ENCODE results near the gene SPO11.

Gene SPO11

DNA sequence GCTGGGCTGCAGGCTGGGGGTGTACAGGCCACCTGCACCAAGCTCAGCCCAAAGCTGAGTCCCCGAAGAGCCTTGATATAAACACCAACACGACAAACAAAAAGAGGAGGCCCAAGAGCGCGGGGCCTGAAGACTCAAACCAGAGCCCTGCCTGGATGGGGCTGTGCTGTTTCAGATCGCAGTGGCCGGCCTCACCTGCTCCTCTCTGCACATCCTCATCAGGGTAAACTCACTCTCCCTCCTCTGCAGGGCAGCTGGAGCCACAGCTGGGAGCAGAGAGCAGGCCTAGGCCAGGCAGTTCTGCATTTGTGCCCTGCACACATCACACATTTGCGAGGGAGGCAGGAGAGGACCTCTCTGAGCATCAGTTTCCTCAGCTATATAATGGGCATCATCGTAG lies 57.9 kb downstream of the SPO11 start:
- H3K27ac ChIP-seq = no peak overlapping the region
- peaks cover 2% of the 10 kb centered on the region for H3K36me3 ChIP-seq
- H3K27me3 ChIP-seq = no peaks in the 10 kb centered on the region
- peaks cover 44 to 45% of the 10 kb centered on the region in 2 experiments for H3K4me1 ChIP-seq (ENCODE audit: control insufficient read depth in 1 of 2, insufficient read depth in 1 of 2, low read depth in 1 of 2, low read length in 1 of 2)
- TF ChIP-seq, protein P1, sequence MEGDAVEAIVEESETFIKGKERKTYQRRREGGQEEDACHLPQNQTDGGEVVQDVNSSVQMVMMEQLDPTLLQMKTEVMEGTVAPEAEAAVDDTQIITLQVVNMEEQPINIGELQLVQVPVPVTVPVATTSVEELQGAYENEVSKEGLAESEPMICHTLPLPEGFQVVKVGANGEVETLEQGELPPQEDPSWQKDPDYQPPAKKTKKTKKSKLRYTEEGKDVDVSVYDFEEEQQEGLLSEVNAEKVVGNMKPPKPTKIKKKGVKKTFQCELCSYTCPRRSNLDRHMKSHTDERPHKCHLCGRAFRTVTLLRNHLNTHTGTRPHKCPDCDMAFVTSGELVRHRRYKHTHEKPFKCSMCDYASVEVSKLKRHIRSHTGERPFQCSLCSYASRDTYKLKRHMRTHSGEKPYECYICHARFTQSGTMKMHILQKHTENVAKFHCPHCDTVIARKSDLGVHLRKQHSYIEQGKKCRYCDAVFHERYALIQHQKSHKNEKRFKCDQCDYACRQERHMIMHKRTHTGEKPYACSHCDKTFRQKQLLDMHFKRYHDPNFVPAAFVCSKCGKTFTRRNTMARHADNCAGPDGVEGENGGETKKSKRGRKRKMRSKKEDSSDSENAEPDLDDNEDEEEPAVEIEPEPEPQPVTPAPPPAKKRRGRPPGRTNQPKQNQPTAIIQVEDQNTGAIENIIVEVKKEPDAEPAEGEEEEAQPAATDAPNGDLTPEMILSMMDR (IDR thresholded peaks at IDR 0.05) = no peak
- H3K4me3 ChIP-seq (ENCODE audit: low read depth in 1 of 2, low read length in 1 of 2) = no peak overlapping the region
- no peaks in the 10 kb centered on the region for H3K9me3 ChIP-seq

DNA sequence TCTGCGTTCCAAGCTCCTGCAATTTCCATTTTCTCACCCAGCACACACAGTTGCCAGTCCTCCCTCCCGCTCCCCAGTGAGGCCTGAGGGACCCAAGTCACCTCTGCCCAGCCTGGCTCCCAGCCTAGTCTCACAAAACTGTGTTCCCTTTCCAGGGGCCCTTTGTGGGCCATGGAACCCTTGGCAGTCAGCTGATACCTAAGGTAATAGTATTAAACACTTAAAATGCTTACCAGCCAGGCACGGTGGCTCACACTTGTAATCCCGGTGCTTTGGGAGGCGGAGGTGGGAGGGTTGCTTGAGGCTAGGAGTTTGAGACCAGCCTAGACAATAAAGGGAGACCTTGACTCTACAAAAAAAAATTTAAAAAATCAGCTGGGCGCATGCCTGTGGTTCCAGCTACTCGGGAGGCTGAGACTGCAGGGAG lies 58.4 kb downstream of the SPO11 start:
- Histone ChIP-seq H3K4me3 (ENCODE audit: low read depth in 1 of 2, low read length in 1 of 2) (no peak overlapping the region), H3K27ac (no peak overlapping the region), H3K36me3 (peaks cover 5% of the 10 kb centered on the region), H3K9me3 (no peaks in the 10 kb centered on the region), H3K27me3 (no peaks in the 10 kb centered on the region), H3K4me1 (ENCODE audit: control insufficient read depth in 1 of 2, insufficient read depth in 1 of 2, low read depth in 1 of 2, low read length in 1 of 2) (peaks cover 49 to 50% of the 10 kb centered on the region in 2 experiments)
- TF ChIP-seq, protein P1 (IDR thresholded peaks at IDR 0.05) = no peak

DNA sequence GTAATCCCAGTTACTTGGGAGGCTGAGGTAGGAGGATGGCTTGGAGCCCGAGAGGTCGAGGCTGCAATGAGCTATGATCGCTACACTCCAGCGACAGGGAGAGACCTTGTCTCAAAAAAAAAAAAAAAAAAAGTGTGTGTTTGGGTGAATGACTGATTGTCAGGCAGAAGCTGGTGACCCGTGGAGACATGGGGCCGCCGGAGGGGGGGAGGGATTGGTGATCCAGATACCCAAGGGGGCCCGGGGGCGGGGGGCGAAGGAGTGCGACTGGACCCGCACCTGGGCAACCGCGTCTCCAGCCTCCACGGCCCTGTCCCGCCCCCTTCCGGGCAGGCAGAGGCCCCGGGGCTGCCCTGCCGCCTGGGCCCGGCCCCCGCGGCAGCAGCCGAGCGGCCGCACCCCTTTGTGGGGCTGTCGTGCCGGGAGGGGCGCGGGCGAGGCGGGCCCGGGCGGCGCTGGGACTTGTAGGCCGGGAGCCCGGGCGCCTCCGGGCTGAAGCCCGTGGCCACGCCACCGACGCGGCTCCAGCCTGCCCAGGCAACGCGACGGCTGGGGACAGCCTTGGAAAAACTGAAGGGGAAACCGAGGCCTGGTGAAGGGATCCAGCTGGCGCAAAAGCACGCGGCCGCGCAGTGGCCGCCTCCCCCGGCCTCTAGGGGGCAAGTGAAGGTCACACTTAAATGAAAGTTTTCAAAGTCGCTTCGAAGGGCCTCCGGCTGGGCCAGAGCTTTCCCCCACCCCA lies 59.5 kb downstream of the SPO11 start:
- H3K4me3 ChIP-seq (ENCODE audit: low read depth in 1 of 2, low read length in 1 of 2) = peak overlapping the region; percentile 61 to 68
- H3K4me1 ChIP-seq (ENCODE audit: control insufficient read depth in 1 of 2, insufficient read depth in 1 of 2, low read depth in 1 of 2, low read length in 1 of 2) = peaks cover 61 to 62% of the 10 kb centered on the region in 2 experiments
- peaks cover 16% of the 10 kb centered on the region for H3K36me3 ChIP-seq
- H3K27me3 ChIP-seq = no peaks in the 10 kb centered on the region
- TF ChIP-seq, protein P1 (IDR thresholded peaks at IDR 0.05) = peak; percentile 58
- H3K9me3 ChIP-seq = no peaks in the 10 kb centered on the region
- H3K27ac ChIP-seq = peak overlapping the region; percentile 52

DNA sequence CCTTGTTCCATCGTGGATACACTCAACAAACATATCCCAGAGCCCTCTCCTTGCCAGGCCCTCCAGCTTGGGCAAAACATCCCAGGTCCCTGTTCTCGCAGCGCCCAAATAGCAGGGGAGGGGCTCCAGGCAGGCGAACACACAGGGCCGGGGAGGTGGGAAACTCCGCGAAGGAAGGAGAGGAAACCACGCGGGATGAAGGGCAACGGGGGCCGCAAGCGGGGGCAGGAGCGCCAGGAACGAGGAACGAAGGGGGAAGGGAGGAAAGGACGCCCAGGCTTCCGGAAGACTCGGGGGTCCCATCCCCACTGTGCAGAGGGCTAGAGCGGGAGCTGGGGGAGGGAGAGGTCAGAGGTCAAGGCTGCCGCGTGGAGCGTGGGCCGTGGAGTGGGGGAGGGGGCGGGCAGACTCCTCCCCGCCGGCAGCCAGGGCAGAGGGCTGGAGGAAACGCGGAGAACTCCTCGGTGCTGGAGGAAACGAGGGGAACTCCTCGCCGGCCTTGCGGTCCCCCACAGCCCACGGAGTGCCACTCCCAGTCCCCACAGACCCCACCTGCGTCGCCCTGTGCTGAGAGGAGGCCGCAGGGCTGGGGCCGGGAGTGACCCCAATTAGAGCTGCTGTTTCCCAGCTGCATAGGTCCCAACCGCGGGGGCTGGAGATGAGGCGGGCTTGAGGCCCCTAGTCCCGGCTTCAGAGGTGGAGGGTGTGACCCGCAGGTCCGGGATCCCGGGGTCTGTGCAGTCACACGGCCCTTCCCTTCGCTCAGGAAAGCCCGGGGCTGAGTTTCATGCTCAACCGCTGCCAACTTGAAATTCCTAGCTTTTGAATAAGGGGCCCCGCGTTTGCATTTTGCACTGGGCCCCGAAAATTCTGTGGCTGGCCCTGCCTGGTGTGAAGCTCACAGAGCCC lies 60.3 kb downstream of the SPO11 start:
- peak overlapping the region; percentile 61 to 68 for H3K4me3 ChIP-seq (ENCODE audit: low read depth in 1 of 2, low read length in 1 of 2)
- H3K27ac ChIP-seq = peak overlapping the region; percentile 52
- no peaks in the 10 kb centered on the region for H3K9me3 ChIP-seq
- H3K4me1 ChIP-seq (ENCODE audit: control insufficient read depth in 1 of 2, insufficient read depth in 1 of 2, low read depth in 1 of 2, low read length in 1 of 2) = peaks cover 61 to 63% of the 10 kb centered on the region in 2 experiments
- TF ChIP-seq, protein P1 (IDR thresholded peaks at IDR 0.05) = no peak
- H3K36me3 ChIP-seq = peaks cover 22% of the 10 kb centered on the region
- H3K27me3 ChIP-seq = no peaks in the 10 kb centered on the region

DNA sequence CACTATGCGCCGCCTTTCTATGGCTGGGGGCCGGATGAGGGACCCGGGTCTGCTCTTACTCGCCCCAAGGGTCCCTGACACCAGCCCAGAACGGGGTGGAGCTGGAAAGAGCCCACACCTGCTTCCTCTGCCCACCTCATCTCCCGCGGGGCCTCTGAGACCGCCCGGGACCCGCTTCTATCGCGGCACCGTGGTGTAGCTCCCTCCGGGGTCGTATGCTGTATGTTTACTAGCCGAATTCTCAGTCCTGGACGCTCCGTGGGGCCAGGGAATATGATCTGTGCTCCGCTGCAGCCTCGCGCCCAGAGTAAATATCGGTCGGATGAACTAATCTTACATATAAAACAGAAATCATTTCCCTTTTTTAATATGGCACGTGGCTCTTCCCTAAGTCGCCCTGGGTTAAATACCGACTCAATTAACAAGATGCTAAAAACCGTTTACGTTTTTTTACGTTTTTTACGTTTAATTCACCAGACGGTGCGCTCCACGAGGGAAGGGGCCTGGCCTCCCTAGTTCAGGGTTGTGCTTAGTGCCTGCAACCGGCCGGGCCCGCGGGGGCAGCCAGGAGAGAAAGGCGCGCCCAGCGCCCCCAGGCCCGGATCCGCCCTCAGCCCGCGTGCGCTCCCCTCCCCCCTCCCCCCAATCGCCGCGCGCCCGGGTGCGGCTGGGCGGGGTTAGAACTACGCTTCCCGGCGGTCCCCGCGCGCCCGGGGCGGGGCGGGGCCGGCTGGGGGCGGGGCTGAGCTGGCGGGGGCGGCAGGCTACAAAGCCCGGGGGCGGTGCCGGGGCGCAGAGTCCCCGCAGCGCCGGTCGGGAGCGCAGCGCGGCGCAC lies 61.2 kb downstream of the SPO11 start, which contains the start of gene RBM38:
Gene RBM38, plus strand, starts transcription at position 793 of the 835 bp plus-strand sequence. CDS start 186 bp downstream, outside the sequence.
- H3K27ac ChIP-seq = peak within 1 kb of the TSS; percentile 90
- no peaks in the 10 kb centered on the region for H3K9me3 ChIP-seq
- peaks cover 61 to 63% of the 10 kb centered on the region in 2 experiments for H3K4me1 ChIP-seq (ENCODE audit: control insufficient read depth in 1 of 2, insufficient read depth in 1 of 2, low read depth in 1 of 2, low read length in 1 of 2)
- H3K27me3 ChIP-seq = no peaks in the 10 kb centered on the region
- TF ChIP-seq, protein P1 (IDR thresholded peaks at IDR 0.05) = peak; percentile 28
- peaks cover 31% of the 10 kb centered on the region for H3K36me3 ChIP-seq
- H3K4me3 ChIP-seq (ENCODE audit: low read depth in 1 of 2, low read length in 1 of 2) = peak within 1 kb of the TSS; percentile 71 to 90
